ENCODE measurements around the gene CD46.
"Not testable (repeated sequence)": the region's sequence is repeated elsewhere in the genome, so short reads cannot be mapped to it uniquely, and the experiment has no call there.

CD46 gene

DNA sequence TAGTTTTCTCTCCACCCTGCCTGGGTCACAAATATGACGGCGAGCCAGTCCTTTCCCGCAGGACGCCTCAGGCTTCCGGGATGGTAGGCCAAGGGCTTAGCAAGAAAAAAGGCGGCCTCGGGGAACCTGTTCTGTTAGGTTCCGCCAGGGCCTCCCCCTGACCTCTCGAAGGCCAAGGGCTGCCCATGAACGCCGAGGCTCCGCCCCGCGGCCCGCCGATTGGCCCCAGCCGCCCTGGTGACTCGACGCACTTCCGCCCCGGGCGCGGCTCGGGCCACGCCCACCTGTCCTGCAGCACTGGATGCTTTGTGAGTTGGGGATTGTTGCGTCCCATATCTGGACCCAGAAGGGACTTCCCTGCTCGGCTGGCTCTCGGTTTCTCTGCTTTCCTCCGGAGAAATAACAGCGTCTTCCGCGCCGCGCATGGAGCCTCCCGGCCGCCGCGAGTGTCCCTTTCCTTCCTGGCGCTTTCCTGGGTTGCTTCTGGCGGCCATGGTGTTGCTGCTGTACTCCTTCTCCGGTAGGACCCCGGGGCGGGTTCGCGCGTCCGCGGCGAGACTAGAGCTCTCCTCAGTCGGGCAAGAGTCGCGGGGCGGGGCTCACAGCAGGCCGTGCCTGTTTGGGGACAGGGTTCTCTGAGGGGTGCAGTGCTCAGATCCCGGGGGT lies at the start of gene CD46:
TSS of gene CD46 (plus strand) at position 265 of the 666 bp plus-strand sequence. CDS start at position 424, 159 bp downstream.
- Mint-ChIP-seq H3K9me3 (ENCODE audit: low read depth) (no peaks in the 10 kb centered on the region), H3K4me3 (peak within 1 kb of the TSS; percentile 99), H3K36me3 (no peaks in the 10 kb centered on the region), H3K27me3 (no peaks in the 10 kb centered on the region), H3K27ac (peak within 1 kb of the TSS; percentile 96), H3K4me1 (ENCODE audit: low read depth) (peaks cover 76% of the 10 kb centered on the region)

DNA sequence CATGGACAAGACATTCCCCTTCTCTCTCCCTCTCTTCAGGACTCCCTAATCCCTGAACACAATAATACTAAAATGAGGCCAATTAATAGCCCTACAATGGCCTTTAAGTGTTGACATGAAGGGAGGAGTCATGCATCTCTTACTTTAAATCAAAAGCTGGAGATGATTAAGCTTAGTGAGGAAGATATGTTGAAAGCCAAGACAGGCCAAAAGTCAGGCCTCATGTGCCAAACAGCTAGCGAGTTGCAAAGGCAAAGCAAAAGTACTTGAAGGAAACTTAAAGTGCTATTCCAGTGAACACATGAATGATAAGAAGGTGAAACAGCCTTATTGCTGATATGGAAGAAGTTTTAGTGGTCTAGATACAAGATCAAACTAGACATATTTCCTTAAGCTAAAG lies 49.5 kb upstream of the CD46 start:
- H3K36me3 Mint-ChIP-seq = no peaks in the 10 kb centered on the region
- no peaks in the 10 kb centered on the region for H3K9me3 Mint-ChIP-seq (ENCODE audit: low read depth)
- H3K27me3 Mint-ChIP-seq = no peaks in the 10 kb centered on the region
- no peaks in the 10 kb centered on the region for H3K4me1 Mint-ChIP-seq (ENCODE audit: low read depth)
- H3K27ac Mint-ChIP-seq = no peak overlapping the region
- H3K4me3 Mint-ChIP-seq = no peak overlapping the region

DNA sequence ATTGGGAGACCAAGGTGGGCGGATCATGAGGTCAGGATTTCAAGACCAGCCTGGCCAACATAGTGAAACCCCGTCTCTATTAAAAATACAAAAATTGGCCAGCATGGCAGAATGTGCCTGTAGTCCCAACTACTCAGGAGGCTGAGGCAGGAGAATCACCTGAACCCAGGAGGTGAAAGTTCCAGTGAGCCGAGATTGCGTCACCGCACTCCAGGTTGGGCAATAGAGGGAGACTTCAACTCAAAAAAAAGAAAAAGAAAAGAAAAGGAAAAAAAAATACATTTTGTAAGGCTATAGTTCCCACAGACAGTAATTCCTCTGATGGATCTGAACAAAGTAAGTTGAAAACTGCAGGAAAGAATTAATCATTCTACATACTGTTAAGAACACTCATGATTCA lies 48.1 kb upstream of the CD46 start:
- Mint-ChIP-seq H3K36me3 (no peaks in the 10 kb centered on the region), H3K4me3 (no peak overlapping the region), H3K4me1 (ENCODE audit: low read depth) (no peaks in the 10 kb centered on the region), H3K27ac (no peak overlapping the region), H3K9me3 (ENCODE audit: low read depth) (no peaks in the 10 kb centered on the region), H3K27me3 (no peaks in the 10 kb centered on the region)

DNA sequence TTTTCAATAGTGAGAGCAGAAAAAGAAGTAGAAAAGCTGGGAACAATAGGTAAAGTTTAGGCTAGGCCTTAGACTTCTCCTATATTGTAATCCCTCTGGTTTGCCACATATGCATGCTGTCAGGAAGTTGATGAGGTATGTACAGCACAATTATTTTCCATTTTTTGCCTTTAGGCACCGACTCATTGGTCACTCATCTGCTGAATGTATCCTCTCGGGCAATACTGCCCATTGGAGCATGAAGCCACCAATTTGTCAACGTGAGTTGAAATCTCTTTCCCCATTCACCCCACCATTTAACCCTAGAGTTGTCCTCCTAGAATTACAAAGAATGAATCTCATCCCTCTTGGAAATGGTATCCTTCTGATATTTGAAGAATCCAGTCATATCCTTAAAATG lies 43.9 kb upstream of the CD46 start:
- not testable (repeated sequence) for H3K9me3 Mint-ChIP-seq (ENCODE audit: low read depth); H3K4me1 Mint-ChIP-seq (ENCODE audit: low read depth); H3K27me3 Mint-ChIP-seq; H3K4me3 Mint-ChIP-seq; H3K36me3 Mint-ChIP-seq; H3K27ac Mint-ChIP-seq

DNA sequence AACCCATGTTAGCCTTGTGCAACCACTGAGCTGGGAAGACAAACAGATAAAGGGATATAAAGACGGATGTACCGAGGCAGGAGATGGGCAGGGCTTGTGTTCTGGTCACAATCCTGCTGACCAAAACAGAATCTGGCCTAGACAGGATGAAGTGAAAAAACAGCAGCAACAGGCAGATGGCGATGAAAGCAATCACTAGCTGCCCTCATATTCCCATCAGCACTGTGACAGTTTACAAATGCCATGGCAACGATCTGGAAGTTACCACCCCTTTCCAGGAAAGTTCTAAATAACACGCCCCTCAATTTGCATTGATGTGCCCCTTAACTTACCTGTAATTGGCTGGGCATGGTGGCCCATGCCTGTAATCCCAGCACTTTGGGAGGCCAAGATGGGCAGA lies 40.6 kb upstream of the CD46 start:
- H3K27ac Mint-ChIP-seq = no peak overlapping the region
- no peaks in the 10 kb centered on the region for H3K27me3 Mint-ChIP-seq
- H3K36me3 Mint-ChIP-seq = no peaks in the 10 kb centered on the region
- no peaks in the 10 kb centered on the region for H3K4me1 Mint-ChIP-seq (ENCODE audit: low read depth)
- no peak overlapping the region for H3K4me3 Mint-ChIP-seq
- no peaks in the 10 kb centered on the region for H3K9me3 Mint-ChIP-seq (ENCODE audit: low read depth)

DNA sequence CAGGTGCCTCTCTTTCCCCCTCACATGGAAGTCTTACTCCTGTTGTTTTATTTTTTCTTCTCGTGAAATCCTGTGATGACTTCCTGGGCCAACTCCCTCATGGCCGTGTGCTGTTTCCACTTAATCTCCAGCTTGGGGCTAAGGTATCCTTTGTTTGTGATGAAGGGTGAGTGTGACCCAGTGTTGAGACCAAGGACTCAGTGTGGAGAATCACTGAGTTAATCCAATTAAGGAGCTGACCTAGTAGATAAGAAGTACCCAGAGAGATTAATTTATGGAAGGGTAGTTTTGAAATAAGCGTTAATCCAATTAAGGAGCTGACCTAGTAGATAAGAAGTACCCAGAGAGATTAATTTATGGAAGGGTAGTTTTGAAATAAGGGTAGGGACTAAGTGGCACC lies 39.2 kb upstream of the CD46 start:
- not testable (repeated sequence) for H3K4me3 Mint-ChIP-seq; H3K27me3 Mint-ChIP-seq; H3K9me3 Mint-ChIP-seq (ENCODE audit: low read depth); H3K4me1 Mint-ChIP-seq (ENCODE audit: low read depth); H3K36me3 Mint-ChIP-seq; H3K27ac Mint-ChIP-seq

DNA sequence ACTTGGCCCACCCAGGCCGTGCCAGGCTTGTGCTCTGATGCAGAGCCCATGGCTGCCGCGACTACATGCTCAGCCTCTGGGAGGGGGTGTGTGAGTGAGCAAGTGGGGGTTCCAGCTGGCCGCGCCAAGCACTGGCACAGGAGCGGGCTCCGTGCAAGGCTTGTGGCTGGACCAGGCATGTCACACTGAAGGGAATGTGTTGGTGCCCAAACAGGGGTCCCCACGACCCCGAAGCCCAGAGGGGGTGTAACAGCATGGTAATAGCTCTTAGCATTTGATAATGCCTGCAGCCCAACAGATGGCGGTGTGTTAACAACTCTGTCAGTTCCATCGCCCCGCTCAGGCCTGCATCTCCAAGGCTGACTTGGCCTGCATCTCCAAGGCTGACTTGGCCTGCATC lies 38.3 kb upstream of the CD46 start:
- Mint-ChIP-seq H3K27ac (no peak overlapping the region), H3K9me3 (ENCODE audit: low read depth) (no peaks in the 10 kb centered on the region), H3K4me1 (ENCODE audit: low read depth) (no peaks in the 10 kb centered on the region), H3K36me3 (no peaks in the 10 kb centered on the region), H3K27me3 (no peaks in the 10 kb centered on the region), H3K4me3 (no peak overlapping the region)

DNA sequence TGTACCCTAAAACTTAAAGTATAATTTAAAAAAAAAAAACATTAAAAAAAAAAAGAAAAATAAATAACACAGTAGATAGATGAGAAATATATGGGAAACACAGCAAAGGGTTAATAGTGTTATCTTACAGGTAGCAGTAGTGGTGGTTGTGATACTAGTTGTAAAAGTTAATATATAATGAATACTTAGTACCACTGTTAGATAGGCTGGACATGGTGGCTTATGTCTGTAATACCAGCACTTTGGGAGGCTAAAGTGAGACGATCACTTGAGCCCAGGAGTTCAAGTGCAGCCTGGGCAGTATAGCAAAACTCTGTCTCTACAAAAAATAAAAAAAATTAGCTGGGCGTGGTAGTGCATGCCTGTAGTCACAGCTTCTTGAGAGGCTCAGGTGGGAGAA lies 32.6 kb upstream of the CD46 start:
- H3K36me3 Mint-ChIP-seq = no peaks in the 10 kb centered on the region
- H3K4me3 Mint-ChIP-seq = no peak overlapping the region
- H3K27me3 Mint-ChIP-seq = no peaks in the 10 kb centered on the region
- no peaks in the 10 kb centered on the region for H3K9me3 Mint-ChIP-seq (ENCODE audit: low read depth)
- no peak overlapping the region for H3K27ac Mint-ChIP-seq
- H3K4me1 Mint-ChIP-seq (ENCODE audit: low read depth) = no peaks in the 10 kb centered on the region

DNA sequence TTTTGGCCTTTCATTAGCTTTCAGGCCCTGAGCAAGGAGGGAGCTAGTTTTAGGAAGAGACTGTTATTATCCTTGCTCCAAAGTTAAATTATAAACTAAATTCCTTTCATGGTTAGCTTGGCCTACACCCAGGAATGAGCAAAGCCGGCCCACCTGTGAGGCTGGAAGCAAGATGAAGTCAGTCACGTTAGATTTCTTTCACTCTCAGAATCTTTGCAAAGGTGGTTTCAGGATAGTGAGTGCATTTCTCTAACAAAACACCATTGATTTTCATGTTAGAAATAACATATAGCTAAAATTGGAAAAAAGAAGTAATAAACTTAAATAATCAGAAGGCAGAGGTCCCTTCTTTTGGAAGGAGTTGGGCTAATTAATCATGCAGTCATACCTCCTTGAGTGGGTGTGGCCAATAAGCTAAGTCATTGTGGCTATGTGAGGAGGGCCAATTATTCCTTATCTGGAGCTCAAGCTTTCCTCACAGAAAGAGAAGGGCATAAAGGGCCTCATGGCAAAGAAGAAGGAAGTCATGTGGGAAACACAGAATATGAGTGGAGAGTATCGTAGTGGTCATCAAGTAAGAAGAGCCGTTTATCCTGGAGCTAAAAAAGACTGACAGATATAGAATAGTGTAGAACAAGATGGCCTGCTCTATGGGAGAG lies 23.5 kb upstream of the CD46 start:
- H3K9me3 Mint-ChIP-seq (ENCODE audit: low read depth); H3K27ac Mint-ChIP-seq; H3K4me3 Mint-ChIP-seq: not testable (repeated sequence)

DNA sequence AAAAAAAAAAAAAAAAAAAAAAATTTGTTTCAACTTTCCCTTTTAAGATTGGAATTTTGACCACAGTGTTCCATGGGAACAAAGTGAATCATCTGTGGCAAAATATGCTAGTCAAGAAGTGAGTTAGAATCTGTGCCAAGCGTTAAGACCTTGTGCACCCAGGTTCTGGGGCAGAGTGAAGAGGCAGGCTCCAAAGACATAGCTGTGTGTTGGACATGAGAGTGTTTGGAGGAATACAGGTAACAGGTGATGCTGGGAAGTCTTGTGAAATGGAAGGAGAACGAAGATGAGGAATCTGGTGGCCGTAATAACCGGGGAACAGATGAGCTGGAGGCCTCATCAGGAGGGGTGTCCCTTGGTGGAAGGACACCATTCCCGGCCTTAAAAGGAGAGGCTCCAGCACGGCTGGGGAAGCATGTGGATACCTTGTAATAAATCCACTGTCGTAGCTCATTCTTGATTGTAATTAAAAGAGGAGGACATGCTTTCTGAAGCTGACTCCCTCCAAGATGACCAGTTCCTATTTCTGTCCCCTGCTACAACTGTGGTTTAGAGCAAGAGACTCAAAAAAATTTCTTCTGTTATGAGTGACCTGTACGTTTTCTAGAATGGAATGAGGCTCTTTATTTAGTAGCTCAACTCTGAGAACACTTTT lies 14.2 kb upstream of the CD46 start:
- not testable (repeated sequence) for H3K9me3 Mint-ChIP-seq (ENCODE audit: low read depth); H3K27ac Mint-ChIP-seq; H3K36me3 Mint-ChIP-seq; H3K4me3 Mint-ChIP-seq; H3K27me3 Mint-ChIP-seq
- peaks cover 12% of the 10 kb centered on the region for H3K4me1 Mint-ChIP-seq (ENCODE audit: low read depth)

More for the DNA sequence above, 23.5 kb upstream of the CD46 start:
- not testable (repeated sequence) for H3K36me3 Mint-ChIP-seq, H3K27me3 Mint-ChIP-seq
- peaks cover 18% of the 10 kb centered on the region for H3K4me1 Mint-ChIP-seq (ENCODE audit: low read depth)

DNA sequence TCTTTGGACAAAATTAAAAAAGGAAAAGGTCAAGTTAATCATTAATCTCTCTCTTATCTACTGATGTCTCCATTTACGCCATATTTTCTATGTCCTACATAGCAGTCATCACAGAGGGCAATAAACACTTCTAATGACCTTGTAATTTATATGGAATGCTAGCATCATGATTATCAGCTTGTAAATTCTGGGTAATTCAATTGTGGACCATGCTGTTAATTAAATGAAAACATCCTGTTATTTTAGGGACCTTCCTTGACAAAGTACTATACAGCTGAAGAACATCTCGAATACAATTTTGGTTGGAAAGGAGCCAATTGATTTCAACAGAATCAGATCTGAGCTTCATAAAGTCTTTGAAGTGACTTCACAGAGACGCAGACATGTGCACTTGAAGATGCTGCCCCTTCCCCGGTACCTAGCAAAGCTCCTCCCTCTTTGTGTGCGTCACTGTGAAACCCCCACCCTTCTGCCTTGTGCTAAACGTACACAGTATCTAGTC lies 13.6 kb upstream of the CD46 start:
- peak overlapping the region; percentile 24 for H3K4me3 Mint-ChIP-seq
- H3K27ac Mint-ChIP-seq; H3K27me3 Mint-ChIP-seq; H3K9me3 Mint-ChIP-seq (ENCODE audit: low read depth); H3K36me3 Mint-ChIP-seq: not testable (repeated sequence)
- H3K4me1 Mint-ChIP-seq (ENCODE audit: low read depth) = peaks cover 12% of the 10 kb centered on the region

DNA sequence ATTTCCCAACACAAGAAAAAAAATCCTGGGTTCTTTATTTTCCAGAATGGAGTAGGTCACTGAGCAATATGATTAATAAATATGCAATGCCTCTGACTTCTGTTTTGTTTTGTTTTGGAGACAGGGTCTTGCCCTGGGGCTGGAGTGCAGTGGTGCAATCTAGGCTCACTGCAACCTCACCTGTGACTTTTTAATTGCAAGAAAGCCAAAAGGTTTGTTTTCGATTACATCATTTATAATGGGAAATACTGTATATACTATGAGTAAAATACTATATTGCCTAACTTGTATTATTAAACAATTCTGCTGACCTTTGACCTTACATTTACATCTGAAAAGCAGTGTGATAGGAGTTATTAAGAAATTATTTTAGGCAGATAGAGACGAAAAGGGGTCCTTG lies 11.6 kb upstream of the CD46 start:
- Mint-ChIP-seq H3K36me3 (peaks cover 2% of the 10 kb centered on the region), H3K4me3 (no peak overlapping the region), H3K9me3 (ENCODE audit: low read depth) (no peaks in the 10 kb centered on the region), H3K27ac (no peak overlapping the region), H3K27me3 (no peaks in the 10 kb centered on the region), H3K4me1 (ENCODE audit: low read depth) (peaks cover 12% of the 10 kb centered on the region)

DNA sequence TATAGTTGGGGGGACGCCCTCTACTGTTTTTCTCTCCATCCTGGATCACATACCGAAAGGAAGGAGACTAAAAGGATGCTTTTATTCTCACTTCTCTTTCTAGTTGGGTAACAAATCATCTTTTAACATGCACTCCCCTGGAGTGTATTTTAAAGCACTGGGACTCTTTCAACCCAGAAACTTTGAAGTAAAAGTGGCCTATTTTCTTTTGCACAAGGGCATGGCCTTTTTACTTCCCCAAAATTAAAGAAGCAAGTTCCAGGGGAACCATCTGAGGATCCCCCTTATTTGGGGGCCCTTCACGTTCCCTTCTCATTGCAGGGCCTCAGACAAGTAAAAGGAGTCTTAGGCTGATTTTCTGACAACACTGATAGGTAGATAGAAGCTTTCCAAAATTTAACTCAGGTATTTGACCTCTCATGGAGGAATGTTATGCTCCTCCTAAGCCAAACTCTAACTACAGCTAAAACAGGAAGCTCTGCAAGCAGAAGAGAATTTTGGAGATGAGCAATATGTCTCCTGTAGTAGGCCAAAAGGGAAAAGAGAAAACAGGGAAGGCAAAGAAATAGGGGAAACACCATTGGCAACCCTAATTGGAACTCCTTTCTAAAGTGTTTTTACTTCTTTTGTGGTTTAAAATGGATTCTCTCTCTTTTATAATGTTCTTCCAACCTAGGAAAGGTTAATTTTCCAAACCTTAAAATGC lies 8.9 kb upstream of the CD46 start:
- Mint-ChIP-seq H3K4me1 (ENCODE audit: low read depth) (peaks cover 11% of the 10 kb centered on the region), H3K4me3 (no peak overlapping the region), H3K27me3 (no peaks in the 10 kb centered on the region), H3K27ac (no peak overlapping the region), H3K36me3 (no peaks in the 10 kb centered on the region), H3K9me3 (ENCODE audit: low read depth) (no peaks in the 10 kb centered on the region)

DNA sequence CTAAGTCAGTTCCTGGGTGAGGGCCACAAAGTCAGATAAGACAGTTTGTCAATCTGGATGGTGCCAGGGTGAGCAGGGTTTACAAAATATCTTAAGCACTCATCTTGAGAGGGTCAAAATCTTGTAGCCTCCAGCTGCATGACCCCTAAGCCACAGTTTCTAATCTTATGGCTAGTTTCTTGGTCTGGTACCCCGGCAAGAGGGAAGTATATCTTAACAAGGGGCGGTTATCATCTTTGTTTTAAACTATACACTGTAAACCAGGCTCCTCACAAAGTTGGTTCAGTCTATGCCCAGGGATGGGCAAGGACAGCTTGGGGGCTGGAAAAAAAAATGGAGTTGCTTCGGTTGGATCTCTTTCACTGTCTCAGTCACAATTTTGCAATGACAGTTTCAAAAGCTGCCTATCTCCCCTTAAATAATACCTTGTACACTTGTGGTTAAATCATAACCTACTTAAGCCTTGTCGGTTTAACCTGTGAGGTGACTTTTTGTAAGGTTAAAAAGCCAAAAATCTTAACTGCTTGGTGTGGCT lies 7.8 kb upstream of the CD46 start:
- Mint-ChIP-seq H3K27me3 (no peaks in the 10 kb centered on the region), H3K27ac (no peak overlapping the region), H3K9me3 (ENCODE audit: low read depth) (no peaks in the 10 kb centered on the region)

DNA sequence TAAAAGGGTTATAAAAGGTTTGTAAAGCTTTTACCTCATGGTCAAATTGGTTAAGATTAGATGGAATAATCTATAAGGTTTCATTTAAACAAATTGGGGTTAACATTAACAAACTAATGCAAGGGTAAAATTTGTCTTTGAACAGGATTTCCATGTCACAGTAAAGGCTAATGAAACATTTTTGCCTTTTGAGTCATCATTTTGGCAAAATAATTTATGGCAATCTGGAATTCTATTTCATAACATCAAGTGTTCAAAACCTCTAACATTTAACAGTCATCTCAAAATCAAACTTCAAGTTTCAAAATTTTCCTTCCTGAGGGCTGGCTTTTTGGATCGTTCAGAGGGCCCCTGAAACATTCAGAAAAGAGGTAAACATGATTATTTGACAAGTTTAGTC lies 6.6 kb upstream of the CD46 start:
- H3K27ac Mint-ChIP-seq = no peak overlapping the region
- H3K4me3 Mint-ChIP-seq = no peak overlapping the region
- H3K9me3 Mint-ChIP-seq (ENCODE audit: low read depth) = no peaks in the 10 kb centered on the region
- H3K4me1 Mint-ChIP-seq (ENCODE audit: low read depth) = peaks cover 21% of the 10 kb centered on the region
- no peaks in the 10 kb centered on the region for H3K27me3 Mint-ChIP-seq
- H3K36me3 Mint-ChIP-seq = no peaks in the 10 kb centered on the region

More for the DNA sequence above, 7.8 kb upstream of the CD46 start:
- H3K4me3 Mint-ChIP-seq = no peak overlapping the region
- peaks cover 12% of the 10 kb centered on the region for H3K4me1 Mint-ChIP-seq (ENCODE audit: low read depth)
- no peaks in the 10 kb centered on the region for H3K36me3 Mint-ChIP-seq
